Urinary bladder (tissue), 4 donors: Measurements from ENCODE around the gene CD247. TPM values are rescaled to one million over a fixed set of nuclear protein-coding genes. Genes with fewer than 3 reads are reported as not detected.

Experiments used
- DNase-seq: peaks from one replicate; pipeline ENCODE4 v3.0.0-alpha.2; 2015; ENCODE audit errors: extremely low spot score
- H3K27ac ChIP-seq: one replicate; pipeline ENCODE4 v1.5.1; 2013; ENCODE audit warnings: low read depth, mild to moderate bottlenecking, moderate library complexity
- H3K36me3 ChIP-seq: one replicate; pipeline ENCODE4 v1.6.1; 2013; ENCODE audit warnings: mild to moderate bottlenecking, moderate library complexity; ENCODE audit not compliant: insufficient read depth
- H3K4me1 ChIP-seq: one replicate; pipeline ENCODE4 v1.6.1; 2013; ENCODE audit warnings: mild to moderate bottlenecking, moderate library complexity; ENCODE audit not compliant: insufficient read depth
- H3K4me3 ChIP-seq: one replicate; pipeline ENCODE4 v1.5.1; 2013; ENCODE audit warnings: low read depth, low read length
- WGBS: extraction: QIAGEN DNeasy Blood & Tissue Kit; methylation state at CpG from one replicate; pipeline ENCODE4 v1.1.7; 2013; 5-methylcytosine and 5-hydroxymethylcytosine counted together
- polyA plus RNA-seq: library from polyadenylated mRNA; stranded (reverse); fragments of 200-250 nt; gene quantifications from one replicate; pipeline ENCODE4 v1.2.3, GENCODE V29; 2013
- total RNA-seq: library from RNA; depleted of rRNA; stranded (reverse); fragments of >200 nt; gene quantifications from one replicate; pipeline ENCODE4 v1.2.3, GENCODE V29; 2014
- donor health status: healthy with polysubstance abuse.
- donor health status: healthy.

The CD247 gene
- total and polyA plus RNA-seq, 2 donors = 1.3 to 1.8 TPM

DNA sequence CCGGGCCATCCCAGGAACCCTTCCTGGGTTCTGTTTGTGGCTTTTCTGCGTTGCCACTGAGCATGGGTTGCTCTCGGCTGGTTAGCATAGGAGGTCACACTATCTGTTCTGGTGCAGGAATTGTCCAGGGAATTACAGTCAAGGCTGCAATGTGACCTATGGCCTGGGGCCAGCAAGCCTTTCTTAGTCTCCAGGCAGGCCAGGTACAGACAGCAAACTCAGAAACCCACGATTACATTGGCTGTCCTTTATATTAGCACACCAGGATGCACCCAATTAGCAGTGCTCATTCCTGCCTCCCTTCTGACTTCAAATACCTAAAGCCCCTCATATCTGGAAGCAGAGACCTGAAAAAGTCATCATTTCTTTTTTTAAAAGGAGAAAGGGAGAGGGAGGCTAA lies 55.2 kb downstream of the CD247 start:
- Histone ChIP-seq H3K27ac (no peak overlapping the region), H3K4me1 (no peaks in the 10 kb centered on the region), H3K4me3 (no peak overlapping the region), H3K36me3 (no peaks in the 10 kb centered on the region)
- no peak for DNase-seq
- WGBS = 76% methylated on average over 4 of the region's 4 CpGs

DNA sequence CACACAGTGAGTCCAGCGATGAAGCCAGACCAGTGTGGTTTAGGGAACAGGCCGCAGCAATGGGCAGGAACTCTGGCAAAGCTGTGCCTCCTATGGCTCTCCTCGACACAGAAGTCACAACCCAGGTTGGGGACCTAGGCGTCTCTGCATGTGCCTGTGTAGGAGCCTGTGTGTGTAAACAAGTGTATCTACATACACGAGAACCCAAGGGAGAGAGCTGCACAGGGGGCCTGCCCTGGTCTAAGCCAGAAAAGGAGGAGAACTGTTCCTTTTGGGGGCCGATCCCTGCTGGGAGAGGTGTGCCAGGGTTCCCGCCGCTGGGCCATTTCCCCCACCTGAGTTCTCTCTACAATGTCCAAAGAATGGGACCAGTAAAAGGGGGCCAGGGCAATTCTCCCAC lies 56.0 kb downstream of the CD247 start:
- 87% methylated on average over 8 of the region's 8 CpGs for WGBS
- DNase-seq = no peak
- no peak overlapping the region for H3K27ac ChIP-seq

GRCh38 chr1:167460836-167461235 lies 57.5 kb downstream of the CD247 start:
- H3K27ac ChIP-seq = no peak overlapping the region
- DNase-seq = no peak
- H3K4me3 ChIP-seq = no peak overlapping the region
- no peaks in the 10 kb centered on the region for H3K36me3 ChIP-seq
- 96% methylated on average over 14 of the region's 14 CpGs for WGBS
- no peaks in the 10 kb centered on the region for H3K4me1 ChIP-seq

More for the DNA sequence above, 56.0 kb downstream of the CD247 start:
- H3K4me1 ChIP-seq = no peaks in the 10 kb centered on the region
- no peaks in the 10 kb centered on the region for H3K36me3 ChIP-seq
- no peak overlapping the region for H3K4me3 ChIP-seq

DNA sequence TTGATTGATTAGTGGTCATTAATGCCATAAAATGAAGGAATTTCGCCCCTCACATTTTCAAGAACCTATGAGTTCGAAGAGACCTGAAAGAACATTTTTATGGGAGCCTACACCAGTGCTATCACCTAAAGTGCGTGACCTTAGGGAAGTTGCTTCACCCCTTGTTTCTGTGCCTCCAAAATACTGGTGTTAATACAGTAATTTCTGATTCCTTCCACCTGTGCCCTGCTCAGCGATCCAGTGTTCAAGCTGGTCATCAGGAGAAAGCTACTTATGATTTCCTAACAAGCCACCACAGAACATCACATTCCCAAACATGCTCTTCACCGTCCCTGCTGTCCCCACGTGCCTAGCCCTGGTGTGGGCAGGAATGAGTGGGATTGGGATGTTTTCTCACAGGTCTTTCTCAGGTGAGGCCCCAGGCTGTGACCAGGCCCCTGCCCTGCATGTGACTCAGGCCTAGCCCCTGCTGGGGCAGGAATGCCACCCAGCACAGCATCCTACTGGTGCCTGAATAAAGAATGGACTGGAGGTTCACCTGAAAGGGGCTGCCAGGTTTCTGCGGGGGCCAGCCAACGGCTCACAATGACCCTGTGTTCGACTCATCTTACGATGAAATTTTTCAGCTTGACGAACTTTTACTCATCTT lies 60.3 kb downstream of the CD247 start:
- Histone ChIP-seq H3K4me3 (no peak overlapping the region), H3K36me3 (no peaks in the 10 kb centered on the region), H3K27ac (no peak overlapping the region), H3K4me1 (no peaks in the 10 kb centered on the region)
- DNase-seq = no peak
- WGBS = 78% methylated on average over 11 of the region's 11 CpGs

DNA sequence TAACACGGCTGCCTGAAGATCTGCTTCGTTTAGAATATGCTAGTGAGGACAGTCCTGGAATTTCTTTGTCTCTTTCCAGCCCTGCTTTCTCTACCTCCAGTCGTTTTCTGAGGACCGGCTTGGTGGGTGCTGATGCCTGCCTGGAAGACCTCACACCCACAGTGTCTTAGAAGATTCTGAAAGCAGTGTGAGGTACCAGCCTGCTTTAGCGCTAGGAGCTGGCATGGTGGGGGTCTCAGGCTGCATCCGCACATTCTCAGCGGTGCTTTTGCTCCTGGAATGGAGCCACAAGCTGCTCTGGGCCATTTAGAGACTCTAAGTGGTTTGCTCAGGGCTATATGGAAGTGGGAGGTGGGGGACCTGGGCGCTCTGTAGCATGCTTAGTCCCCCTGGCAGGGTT lies 61.4 kb downstream of the CD247 start:
- 88% methylated on average over 8 of the region's 8 CpGs for WGBS
- no peaks in the 10 kb centered on the region for H3K36me3 ChIP-seq
- DNase-seq = no peak
- no peak overlapping the region for H3K27ac ChIP-seq
- H3K4me1 ChIP-seq = no peaks in the 10 kb centered on the region
- H3K4me3 ChIP-seq = no peak overlapping the region

DNA sequence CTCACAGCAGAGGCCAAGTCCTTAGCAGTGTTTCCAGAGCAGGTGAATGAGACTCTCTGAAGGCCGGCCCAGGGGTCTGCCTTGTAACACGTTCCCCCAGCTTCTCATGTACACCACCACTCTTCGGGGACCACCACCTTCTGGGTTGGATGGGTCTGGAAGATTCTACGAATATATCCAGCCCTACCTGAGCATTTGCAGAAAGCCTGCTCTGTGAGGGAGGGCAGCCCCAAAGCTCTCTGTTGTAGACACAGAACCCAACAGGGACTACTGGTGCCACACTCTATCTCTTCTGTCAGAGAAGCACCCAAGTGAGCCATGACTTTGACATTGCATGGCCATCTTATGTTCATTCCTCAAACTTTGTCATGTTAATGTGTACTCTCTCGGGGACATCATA lies 61.8 kb downstream of the CD247 start:
- Histone ChIP-seq H3K4me1 (no peaks in the 10 kb centered on the region), H3K36me3 (no peaks in the 10 kb centered on the region), H3K27ac (no peak overlapping the region), H3K4me3 (no peak overlapping the region)
- 95% methylated on average over 5 of the region's 5 CpGs for WGBS
- DNase-seq = no peak

GRCh38 chr1:167455786-167456446 lies 62.4 kb downstream of the CD247 start:
- WGBS = 1% methylated on average over 23 of the region's 23 CpGs
- DNase-seq = no peak
- Histone ChIP-seq H3K36me3 (no peaks in the 10 kb centered on the region), H3K4me3 (peak overlapping the region; percentile 81), H3K4me1 (no peaks in the 10 kb centered on the region), H3K27ac (no peak overlapping the region)

DNA sequence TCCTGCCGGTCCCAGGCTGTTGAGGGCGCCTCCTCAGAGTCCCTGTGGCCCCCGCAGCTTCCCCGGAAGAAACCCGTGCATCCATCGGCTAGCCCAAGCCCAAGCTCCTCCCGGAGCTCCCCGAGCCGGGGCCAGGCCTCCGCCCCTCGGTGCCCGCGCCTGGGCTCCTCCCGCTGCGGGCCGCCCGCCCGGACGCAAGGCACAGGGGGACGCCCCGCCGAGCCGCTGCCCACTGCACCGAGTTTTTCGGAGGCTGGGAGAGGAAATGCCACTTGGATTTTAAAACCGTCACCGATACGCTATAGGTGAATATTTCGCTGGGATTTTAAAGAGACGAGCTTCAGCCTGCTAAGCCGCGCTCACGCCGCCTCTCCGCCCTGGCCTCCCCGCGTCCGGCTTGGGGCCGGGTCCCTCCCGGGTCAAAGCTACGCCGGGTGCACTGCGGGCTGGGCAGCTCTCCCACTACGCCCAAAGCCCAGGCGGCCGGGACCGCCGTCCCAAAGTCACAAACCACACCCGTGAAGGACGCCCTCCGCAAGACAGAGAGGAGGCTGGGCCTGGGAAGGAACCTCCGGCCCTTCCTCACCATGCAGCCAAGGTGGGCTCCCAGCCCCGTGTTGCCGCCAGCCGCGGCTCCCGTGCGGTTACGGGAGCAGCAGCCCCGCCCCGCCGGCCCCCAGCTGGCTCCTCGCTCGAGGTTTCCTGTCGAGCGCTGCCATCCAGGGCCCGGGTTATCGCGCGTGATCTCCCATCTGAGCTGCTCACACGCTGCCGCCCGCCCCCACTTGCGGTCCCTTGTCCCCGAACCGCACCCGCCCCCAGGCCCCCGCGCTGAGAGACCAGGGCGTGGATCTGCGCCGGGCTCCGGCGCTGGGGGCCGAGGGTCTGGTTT lies 63.2 kb downstream of the CD247 start:
- no peak for DNase-seq
- H3K27ac ChIP-seq = peak overlapping the region; percentile 60
- no peaks in the 10 kb centered on the region for H3K4me1 ChIP-seq
- H3K36me3 ChIP-seq = no peaks in the 10 kb centered on the region
- WGBS = under 1% methylated on average over 85 of the region's 85 CpGs
- peak overlapping the region; percentile 81 for H3K4me3 ChIP-seq

DNA sequence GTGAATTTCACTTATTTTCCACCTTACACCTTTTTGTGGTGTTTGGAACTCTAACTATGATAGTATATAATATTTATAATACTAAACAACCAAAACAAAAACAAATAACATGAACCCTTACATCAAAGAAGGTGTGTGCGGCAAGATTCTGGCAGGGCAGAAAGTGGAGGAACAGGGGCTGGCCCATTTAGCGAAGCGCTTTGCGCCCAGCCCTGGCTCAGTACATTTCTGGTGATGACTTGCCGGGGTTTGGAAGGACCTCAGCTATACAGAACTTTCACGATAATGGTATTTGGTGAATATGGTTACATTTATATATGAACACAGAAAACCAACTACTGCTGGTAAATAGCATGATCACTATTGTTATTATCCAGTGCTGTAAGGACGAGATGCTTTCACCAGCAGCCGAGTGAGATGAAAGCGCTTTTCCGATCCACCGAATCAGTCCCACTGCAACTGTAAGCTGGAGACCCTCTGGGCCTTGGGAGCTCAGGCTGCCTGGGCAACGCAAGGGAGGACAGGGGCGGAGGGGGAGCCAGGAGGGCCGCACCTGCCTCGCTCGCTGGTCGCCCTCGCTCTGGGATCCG lies 63.9 kb downstream of the CD247 start:
- DNase-seq = no peak
- Histone ChIP-seq H3K27ac (no peak overlapping the region), H3K4me3 (peak overlapping the region; percentile 81), H3K36me3 (no peaks in the 10 kb centered on the region), H3K4me1 (no peaks in the 10 kb centered on the region)
- WGBS = 32% methylated on average over 19 of the region's 19 CpGs

GRCh38 chr1:167453123-167453522 lies 65.2 kb downstream of the CD247 start:
- no peaks in the 10 kb centered on the region for H3K36me3 ChIP-seq
- no peaks in the 10 kb centered on the region for H3K4me1 ChIP-seq
- 84% methylated on average over 6 of the region's 6 CpGs for WGBS
- H3K27ac ChIP-seq = no peak overlapping the region
- H3K4me3 ChIP-seq = no peak overlapping the region
- DNase-seq = no peak

DNA sequence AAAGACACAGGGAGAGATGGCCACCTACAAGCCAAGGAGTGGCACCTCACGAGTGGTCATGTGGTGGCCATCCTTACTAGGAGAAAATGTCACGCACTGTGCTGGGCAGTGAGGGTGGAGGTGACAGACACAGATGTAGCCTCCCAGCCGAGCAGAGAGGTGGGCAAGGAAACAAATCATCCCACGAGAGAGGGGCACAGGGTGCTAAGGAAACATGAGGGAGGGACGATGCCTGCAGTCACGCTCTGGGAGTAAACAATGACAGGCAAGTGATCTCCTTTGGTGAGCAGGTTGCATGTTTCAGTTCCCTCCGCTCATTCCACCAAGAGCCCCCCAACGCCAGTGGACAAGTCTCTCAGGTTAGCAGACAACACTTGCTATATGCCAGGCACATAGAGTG lies 65.8 kb downstream of the CD247 start:
- no peaks in the 10 kb centered on the region for H3K36me3 ChIP-seq
- no peak overlapping the region for H3K4me3 ChIP-seq
- H3K27ac ChIP-seq = no peak overlapping the region
- H3K4me1 ChIP-seq = no peaks in the 10 kb centered on the region
- no peak for DNase-seq
- 90% methylated on average over 8 of the region's 8 CpGs for WGBS

DNA sequence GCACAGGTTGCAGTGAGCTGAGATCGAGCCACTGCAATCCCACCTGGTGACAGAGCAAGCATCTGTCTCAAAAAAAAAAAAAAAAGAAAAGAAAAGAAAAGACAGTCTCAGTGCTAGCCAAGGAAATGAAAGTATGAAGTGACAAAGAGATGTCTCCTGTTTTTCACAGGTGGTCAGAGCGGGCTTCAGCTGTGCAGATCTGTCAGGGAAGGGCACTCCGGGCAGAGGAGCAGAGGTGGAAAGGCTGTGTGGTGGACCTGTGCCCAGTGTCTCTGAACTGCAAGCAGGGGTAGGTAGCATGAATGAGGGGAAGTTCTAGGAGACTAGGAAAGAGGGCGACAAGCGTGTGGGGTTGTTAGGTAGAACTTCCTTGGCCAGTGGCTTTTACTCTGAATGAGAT lies 67.5 kb downstream of the CD247 start:
- no peak overlapping the region for H3K4me3 ChIP-seq
- H3K27ac ChIP-seq = no peak overlapping the region
- no peak for DNase-seq
- 95% methylated on average over 5 of the region's 5 CpGs for WGBS
- H3K4me1 ChIP-seq = no peaks in the 10 kb centered on the region
- H3K36me3 ChIP-seq = no peaks in the 10 kb centered on the region

DNA sequence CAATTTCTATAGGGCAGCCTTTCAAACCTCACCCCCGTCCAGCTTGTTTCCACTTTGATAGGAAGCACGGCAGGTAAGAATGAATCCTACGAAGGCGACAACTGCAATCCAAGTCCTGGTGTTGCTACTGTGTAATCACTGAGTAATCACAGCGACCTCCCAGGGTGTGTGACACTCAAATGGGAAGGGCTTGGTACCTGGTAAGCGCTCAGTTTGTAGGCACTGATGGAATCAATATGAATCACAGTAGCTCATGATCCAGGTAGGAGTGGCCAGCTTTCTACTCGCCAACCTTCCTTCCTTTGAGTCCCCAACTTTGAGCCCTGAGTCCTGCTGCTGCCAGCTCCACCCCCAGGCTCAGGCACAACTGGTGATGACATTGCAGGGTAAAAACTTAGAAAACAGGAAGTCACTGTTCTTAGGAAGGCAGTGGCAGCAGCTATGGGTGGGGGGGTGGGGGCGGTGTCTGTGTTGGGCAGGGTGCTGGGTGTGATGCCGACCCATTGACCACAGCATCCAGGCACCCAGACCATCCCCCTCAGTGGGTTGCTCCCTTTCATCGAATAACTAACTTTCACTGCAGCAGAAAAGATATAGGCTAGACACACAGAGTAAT lies 70.7 kb downstream of the CD247 start:
- no peaks in the 10 kb centered on the region for H3K4me1 ChIP-seq
- H3K36me3 ChIP-seq = no peaks in the 10 kb centered on the region
- H3K27ac ChIP-seq = peak overlapping the region; percentile 27
- H3K4me3 ChIP-seq = no peak overlapping the region
- 58% methylated on average over 10 of the region's 10 CpGs for WGBS
- DNase-seq = no peak
